Measurements from ENCODE around the gene PDGFA. TPM values are rescaled to one million over a fixed set of nuclear protein-coding genes. Genes with fewer than 3 reads are reported as not detected.

The PDGFA gene
- total and polyA plus RNA-seq, 2 experiments from 2014 or later = 35.6 to 43.1 TPM

- TF ChIP-seq CREB1 (CRISPR knock-in tag; IDR thresholded peaks at IDR 0.05; ENCODE audit: low read depth) (no peak), EZH2 (IDR thresholded peaks at IDR 0.05; ENCODE audit: low read depth, unreplicated experiment) (no peak), STAT1 (IDR thresholded peaks at IDR 0.05; ENCODE audit: unreplicated experiment) (no peak), REST (IDR thresholded peaks at IDR 0.05; ENCODE audit: unreplicated experiment) (no peak), JUNB (IDR thresholded peaks at IDR 0.05; ENCODE audit: unreplicated experiment) (no peak), EZH2phosphoT487 (IDR thresholded peaks at IDR 0.05; ENCODE audit: unreplicated experiment) (no peak), POLR2AphosphoS5 (IDR thresholded peaks at IDR 0.05; ENCODE audit: low read depth) (no peak), ZNF331 (CRISPR knock-in tag; IDR thresholded peaks at IDR 0.05; ENCODE audit: low read depth) (no peak)
These were observed 24.3 kb downstream of the PDGFA start (continued) for GRCh38 chr7:495326-495725.

- no peaks in the 10 kb centered on the region for H3K4me1 ChIP-seq (ENCODE audit: insufficient read depth)
- H3K27me3 ChIP-seq (ENCODE audit: insufficient read depth) = no peaks in the 10 kb centered on the region
- Mint-ChIP-seq H3K27ac (no peak overlapping the region), H3K9me3 (peaks cover 10% of the 10 kb centered on the region; the same call in 2 of the 3 replicates), H3K36me3 (ENCODE audit: low read depth) (peaks cover 48% of the 10 kb centered on the region), H3K4me1 (peaks cover 14% of the 10 kb centered on the region; the same call in 2 of the 3 replicates), H3K27me3 (ENCODE audit: insufficient read depth, low read depth, poor library complexity) (peaks cover 11% of the 10 kb centered on the region), H3K4me3 (no peak overlapping the region)
- no peaks in the 10 kb centered on the region for H3K79me2 ChIP-seq (replicated peaks; ENCODE audit: insufficient read depth)
- no peaks in the 10 kb centered on the region for H3F3A ChIP-seq (replicated peaks; ENCODE audit: low read depth)
- H3K36me3 ChIP-seq (ENCODE audit: insufficient read depth) = no peaks in the 10 kb centered on the region
- H3K4me3 ChIP-seq = no peak overlapping the region
- H3K27ac ChIP-seq (ENCODE audit: low read depth) = no peak overlapping the region
- no peak overlapping the region for H3K4me2 ChIP-seq
- ATAC-seq (no peak), DNase-seq (ENCODE audit: low spot score) (no peak)
- H3K9me2 ChIP-seq (ENCODE audit: insufficient read depth) = no peaks in the 10 kb centered on the region
- H2AFZ ChIP-seq = no peak overlapping the region
- H4K20me1 ChIP-seq (replicated peaks; ENCODE audit: insufficient read depth) = peaks cover 5% of the 10 kb centered on the region
- TF ChIP-seq, protein P1, sequence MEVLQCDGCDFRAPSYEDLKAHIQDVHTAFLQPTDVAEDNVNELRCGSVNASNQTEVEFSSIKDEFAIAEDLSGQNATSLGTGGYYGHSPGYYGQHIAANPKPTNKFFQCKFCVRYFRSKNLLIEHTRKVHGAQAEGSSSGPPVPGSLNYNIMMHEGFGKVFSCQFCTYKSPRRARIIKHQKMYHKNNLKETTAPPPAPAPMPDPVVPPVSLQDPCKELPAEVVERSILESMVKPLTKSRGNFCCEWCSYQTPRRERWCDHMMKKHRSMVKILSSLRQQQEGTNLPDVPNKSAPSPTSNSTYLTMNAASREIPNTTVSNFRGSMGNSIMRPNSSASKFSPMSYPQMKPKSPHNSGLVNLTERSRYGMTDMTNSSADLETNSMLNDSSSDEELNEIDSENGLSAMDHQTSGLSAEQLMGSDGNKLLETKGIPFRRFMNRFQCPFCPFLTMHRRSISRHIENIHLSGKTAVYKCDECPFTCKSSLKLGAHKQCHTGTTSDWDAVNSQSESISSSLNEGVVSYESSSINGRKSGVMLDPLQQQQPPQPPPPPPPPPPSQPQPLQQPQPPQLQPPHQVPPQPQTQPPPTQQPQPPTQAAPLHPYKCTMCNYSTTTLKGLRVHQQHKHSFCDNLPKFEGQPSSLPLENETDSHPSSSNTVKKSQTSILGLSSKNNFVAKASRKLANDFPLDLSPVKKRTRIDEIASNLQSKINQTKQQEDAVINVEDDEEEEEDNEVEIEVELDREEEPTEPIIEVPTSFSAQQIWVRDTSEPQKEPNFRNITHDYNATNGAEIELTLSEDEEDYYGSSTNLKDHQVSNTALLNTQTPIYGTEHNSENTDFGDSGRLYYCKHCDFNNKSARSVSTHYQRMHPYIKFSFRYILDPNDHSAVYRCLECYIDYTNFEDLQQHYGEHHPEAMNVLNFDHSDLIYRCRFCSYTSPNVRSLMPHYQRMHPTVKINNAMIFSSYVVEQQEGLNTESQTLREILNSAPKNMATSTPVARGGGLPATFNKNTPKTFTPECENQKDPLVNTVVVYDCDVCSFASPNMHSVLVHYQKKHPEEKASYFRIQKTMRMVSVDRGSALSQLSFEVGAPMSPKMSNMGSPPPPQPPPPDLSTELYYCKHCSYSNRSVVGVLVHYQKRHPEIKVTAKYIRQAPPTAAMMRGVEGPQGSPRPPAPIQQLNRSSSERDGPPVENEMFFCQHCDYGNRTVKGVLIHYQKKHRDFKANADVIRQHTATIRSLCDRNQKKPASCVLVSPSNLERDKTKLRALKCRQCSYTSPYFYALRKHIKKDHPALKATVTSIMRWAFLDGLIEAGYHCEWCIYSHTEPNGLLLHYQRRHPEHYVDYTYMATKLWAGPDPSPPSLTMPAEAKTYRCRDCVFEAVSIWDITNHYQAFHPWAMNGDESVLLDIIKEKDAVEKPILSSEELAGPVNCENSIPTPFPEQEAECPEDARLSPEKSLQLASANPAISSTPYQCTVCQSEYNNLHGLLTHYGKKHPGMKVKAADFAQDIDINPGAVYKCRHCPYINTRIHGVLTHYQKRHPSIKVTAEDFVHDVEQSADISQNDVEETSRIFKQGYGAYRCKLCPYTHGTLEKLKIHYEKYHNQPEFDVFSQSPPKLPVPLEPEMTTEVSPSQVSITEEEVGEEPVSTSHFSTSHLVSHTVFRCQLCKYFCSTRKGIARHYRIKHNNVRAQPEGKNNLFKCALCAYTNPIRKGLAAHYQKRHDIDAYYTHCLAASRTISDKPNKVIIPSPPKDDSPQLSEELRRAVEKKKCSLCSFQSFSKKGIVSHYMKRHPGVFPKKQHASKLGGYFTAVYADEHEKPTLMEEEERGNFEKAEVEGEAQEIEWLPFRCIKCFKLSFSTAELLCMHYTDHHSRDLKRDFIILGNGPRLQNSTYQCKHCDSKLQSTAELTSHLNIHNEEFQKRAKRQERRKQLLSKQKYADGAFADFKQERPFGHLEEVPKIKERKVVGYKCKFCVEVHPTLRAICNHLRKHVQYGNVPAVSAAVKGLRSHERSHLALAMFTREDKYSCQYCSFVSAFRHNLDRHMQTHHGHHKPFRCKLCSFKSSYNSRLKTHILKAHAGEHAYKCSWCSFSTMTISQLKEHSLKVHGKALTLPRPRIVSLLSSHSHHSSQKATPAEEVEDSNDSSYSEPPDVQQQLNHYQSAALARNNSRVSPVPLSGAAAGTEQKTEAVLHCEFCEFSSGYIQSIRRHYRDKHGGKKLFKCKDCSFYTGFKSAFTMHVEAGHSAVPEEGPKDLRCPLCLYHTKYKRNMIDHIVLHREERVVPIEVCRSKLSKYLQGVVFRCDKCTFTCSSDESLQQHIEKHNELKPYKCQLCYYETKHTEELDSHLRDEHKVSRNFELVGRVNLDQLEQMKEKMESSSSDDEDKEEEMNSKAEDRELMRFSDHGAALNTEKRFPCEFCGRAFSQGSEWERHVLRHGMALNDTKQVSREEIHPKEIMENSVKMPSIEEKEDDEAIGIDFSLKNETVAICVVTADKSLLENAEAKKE (CRISPR knock-in tag; IDR thresholded peaks at IDR 0.05) = no peak
- TF ChIP-seq EZH2 (IDR thresholded peaks at IDR 0.05; ENCODE audit: low read depth, unreplicated experiment) (no peak), ZNF114 (CRISPR knock-in tag; IDR thresholded peaks at IDR 0.05) (no peak), ZNF331 (CRISPR knock-in tag; IDR thresholded peaks at IDR 0.05; ENCODE audit: low read depth) (no peak), REST (IDR thresholded peaks at IDR 0.05; ENCODE audit: unreplicated experiment) (no peak), CREB1 (CRISPR knock-in tag; IDR thresholded peaks at IDR 0.05; ENCODE audit: low read depth) (no peak)
These were observed 24.7 kb downstream of the PDGFA start for GRCh38 chr7:494906-495305.

Measured in GM23338 (cell line).